Epithelial cell of proximal tubule (primary cell): ENCODE results near the gene FIZ1. TPM values are rescaled to one million over a fixed set of nuclear protein-coding genes. Genes with fewer than 3 reads are reported as not detected.
"Not testable (repeated sequence)": the region's sequence is repeated elsewhere in the genome, so short reads cannot be mapped to it uniquely, and the experiment has no call there.

Source experiments
- DNase-seq: peaks from one replicate; pipeline ENCODE4 v3.0.0-alpha.2; 2011; ENCODE audit warnings: low read depth
- H3K4me3 ChIP-seq: 2 replicates; pipeline ENCODE4 v1.5.1; 2011; ENCODE audit warnings: low read depth, mild to moderate bottlenecking, low read length
- CTCF ChIP-seq: conservative IDR thresholded peaks from 2 replicates; pipeline ENCODE4 v1.5.1; 2012; ENCODE audit warnings: low read depth, mild to moderate bottlenecking, low read length
- total RNA-seq: library from RNA; depleted of rRNA; stranded (reverse); fragments of >200 nt; gene quantifications from 2 replicates; pipeline ENCODE4 v1.2.3, GENCODE V29; 2015

FIZ1 gene
- total RNA-seq, 1 donor from 2014 or later = 9.7 TPM

- peak overlapping the region; percentile 54 for H3K4me3 ChIP-seq
- peak; percentile 68 for DNase-seq
- TF ChIP-seq CTCF = no peak
Measured at GRCh38 chr19:55586976-55587668, 12.2 kb downstream of the FIZ1 start.

- TF ChIP-seq CTCF = no peak
- DNase-seq = no peak
- H3K4me3 ChIP-seq = peak overlapping the region; percentile 48
Measured at GRCh38 chr19:55585658-55586339, 13.5 kb downstream of the FIZ1 start.

GRCh38 chr19:55584871-55585270 lies 14.4 kb downstream of the FIZ1 start:
- no peak overlapping the region for H3K4me3 ChIP-seq
- no peak for DNase-seq
- no peak for TF ChIP-seq CTCF

- not testable (repeated sequence) for DNase-seq, H3K4me3 ChIP-seq
Measured at GRCh38 chr19:55583897-55584296, 15.4 kb downstream of the FIZ1 start.

- not testable (repeated sequence) for DNase-seq
- H3K4me3 ChIP-seq = peak overlapping the region; percentile 81
Measured at GRCh38 chr19:55582284-55582683, 17.0 kb downstream of the FIZ1 start.

- peak; percentile 95 for DNase-seq
- no peak for TF ChIP-seq CTCF
- H3K4me3 ChIP-seq = peak overlapping the region; percentile 81
Measured at GRCh38 chr19:55581823-55582223, 17.5 kb downstream of the FIZ1 start.

- peak overlapping the region; percentile 81 for H3K4me3 ChIP-seq
- DNase-seq = no peak
- TF ChIP-seq CTCF = no peak
Measured at GRCh38 chr19:55581145-55581822, 18.0 kb downstream of the FIZ1 start.
